HUDEP-2 (cell line): ENCODE measurements around the gene ATF5.
A peak's percentile ranks its signal among the peaks of the same experiment; 100 is the strongest.

ENCODE experiments used
- DNase-seq, 76 experiments: peaks; one replicate each; lab custom pipeline; 2025; ENCODE audit not compliant: unreplicated experiment in 76 of 76; lab: John Stamatoyannopoulos, UW

The ATF5 gene, protein sequence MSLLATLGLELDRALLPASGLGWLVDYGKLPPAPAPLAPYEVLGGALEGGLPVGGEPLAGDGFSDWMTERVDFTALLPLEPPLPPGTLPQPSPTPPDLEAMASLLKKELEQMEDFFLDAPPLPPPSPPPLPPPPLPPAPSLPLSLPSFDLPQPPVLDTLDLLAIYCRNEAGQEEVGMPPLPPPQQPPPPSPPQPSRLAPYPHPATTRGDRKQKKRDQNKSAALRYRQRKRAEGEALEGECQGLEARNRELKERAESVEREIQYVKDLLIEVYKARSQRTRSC

GRCh38 chr19:49929121-49929610, at the start of gene ATF5, which contains the start of gene NUP62:
Gene ATF5 (plus strand): TSS chr19:49929205. CDS start chr19:49930851, 1,646 bp downstream.
Gene NUP62 (minus strand): TSS chr19:49929504. CDS start chr19:49909807, 19,697 bp downstream.
- peak in 75 of 76 experiments; percentile 60 to 100 (median 92) for DNase-seq

GRCh38 chr19:49879243-49879963, 49.6 kb upstream of the ATF5 start:
- DNase-seq: peak in 1 of 76 experiments; percentile 23

DNA sequence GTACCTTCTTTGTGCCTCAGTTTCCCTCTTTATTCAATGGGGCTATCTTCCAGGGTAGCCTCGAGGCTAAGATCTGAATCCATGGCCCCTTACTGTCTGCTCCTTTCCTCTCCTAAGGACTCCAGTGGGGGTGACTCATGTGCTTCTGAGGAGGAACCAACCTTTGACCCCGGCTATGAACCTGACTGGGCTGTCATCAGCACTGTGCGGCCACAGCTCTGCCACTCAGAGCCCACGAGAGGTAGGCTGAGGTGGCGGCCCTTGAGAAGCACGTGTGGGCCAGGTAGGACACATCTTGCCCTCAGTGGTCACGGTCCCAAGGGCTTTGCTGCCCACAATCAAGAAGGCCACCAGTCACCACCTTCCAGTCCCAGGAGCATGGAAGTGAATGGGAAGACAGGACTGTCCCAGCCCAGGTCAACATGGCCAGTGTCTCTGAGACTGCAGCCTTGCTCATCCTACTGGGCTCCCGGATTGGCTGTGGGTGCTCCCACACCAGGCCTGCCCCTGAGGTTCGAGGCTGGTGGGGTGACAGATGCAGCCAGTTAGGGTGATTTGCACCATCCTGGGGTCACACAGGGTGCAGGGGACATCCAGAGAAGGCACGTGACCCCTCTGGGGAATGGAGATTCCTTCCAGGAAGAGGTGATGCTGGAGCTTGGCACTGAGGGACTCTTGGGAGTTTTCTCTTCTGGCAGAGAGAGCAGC, 48.7 kb upstream of the ATF5 start:
- DNase-seq: no peak

GRCh38 chr19:49881186-49881585, 47.8 kb upstream of the ATF5 start:
- no peak for DNase-seq

GRCh38 chr19:49881672-49882394, 47.2 kb upstream of the ATF5 start:
- peak in 1 of 76 experiments; percentile 10 for DNase-seq

DNA sequence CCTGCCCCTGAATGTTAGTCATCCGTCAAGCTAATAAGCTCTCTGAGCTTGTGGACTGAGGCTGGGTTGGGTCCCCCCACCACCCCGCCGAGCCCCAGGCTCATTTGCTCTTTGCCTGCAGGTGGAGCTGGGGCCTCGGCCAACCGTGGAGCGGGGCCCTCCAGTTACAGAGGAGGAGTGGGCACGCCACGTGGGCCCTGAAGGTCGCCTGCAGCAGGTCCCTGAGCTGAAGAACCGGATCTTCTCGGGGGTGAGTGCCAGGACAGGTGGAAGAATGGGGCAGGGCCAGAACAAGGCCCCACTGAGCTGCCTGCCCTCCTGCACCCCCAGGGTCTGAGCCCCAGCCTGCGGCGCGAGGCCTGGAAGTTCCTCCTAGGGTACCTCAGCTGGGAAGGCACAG, 46.4 kb upstream of the ATF5 start:
- no peak for DNase-seq

DNA sequence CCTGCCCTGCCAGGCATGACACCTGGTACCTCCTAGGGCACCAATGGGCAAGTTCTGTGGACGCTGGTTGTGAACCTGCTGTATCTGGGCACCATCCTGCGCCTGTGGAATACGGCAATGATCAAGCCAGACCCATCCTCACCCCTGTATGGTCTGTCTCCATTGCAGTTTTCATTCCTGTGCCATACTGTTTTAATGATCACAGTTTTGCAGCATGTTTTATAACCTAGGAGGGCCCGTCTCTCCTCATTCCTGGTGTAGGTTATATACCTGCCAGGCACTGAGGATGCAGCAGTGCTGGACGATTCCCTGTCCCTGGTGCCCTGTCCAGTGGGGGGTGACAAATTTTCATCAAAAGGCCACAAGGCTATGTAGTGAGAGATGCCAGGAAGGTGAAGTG, 45.9 kb upstream of the ATF5 start:
- no peak for DNase-seq

- DNase-seq: no peak
Measured at GRCh38 chr19:49884109-49884508, 44.9 kb upstream of the ATF5 start.

- DNase-seq: no peak
Measured at GRCh38 chr19:49884760-49885159, 44.2 kb upstream of the ATF5 start.

DNA sequence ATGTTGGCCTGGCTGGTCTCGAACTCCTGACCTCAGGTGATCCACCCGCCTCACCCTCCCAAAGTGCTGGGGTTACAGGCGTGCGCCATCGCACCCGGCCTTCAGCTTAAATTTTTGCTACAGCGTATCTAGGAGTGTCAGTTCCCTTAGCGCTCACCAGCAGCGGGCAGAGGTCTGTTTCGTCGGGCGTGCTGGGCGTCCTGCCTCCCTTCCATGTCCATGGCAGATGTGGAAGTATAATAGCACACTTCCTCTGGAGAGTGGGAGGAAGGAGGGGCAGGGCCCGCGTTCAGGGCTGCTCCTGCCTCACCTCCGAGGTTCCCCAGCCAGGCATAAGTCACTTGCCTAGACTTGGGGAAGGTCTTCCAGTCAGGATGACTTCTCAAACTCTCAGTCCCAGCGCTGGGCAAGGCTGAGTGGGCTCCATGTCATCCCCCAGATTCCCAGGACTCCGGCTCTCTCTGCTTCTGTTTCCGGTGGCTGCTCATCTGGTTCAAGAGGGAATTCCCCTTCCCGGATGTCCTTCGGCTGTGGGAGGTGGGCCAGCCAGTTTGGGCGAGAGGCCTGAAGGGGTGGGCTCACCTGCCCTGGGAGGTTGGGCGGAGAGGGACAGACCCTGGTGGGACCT, 41.9 kb upstream of the ATF5 start:
- no peak for DNase-seq

DNA sequence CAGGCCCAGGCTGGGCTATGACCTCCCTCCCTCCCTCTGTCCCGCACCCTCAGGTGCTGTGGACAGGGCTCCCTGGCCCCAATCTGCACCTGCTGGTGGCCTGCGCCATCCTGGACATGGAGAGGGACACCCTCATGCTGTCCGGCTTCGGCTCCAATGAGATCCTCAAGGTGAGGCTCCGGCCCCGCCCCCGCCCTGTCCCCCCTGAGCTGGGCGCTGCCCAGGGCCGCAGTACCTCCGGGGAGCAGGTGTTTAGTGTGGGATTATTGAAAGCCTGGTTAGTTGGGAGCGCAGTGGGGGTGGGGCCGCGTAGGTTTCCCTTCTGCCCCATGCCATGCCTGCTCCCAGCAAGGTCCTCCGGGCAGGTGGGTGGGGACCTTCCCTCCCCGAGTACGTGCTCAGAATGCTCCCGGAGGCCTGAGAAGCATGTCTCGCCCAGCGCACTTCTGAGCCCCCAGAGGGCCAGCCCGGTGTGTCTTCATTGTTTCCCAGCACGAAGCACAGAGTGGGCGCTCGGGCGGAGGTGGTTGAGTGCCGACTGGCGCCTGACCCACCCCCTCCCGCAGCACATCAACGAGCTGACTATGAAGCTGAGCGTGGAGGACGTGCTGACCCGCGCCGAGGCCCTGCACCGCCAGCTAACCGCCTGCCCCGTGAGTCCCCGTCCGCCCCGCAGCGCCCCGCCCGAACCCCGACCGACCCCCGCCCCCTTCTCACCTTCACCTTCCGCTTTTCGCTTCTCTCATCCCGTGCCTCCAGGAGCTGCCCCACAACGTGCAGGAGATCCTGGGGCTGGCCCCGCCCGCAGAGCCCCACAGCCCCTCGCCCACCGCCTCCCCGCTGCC, 41.1 kb upstream of the ATF5 start:
- no peak for DNase-seq

DNA sequence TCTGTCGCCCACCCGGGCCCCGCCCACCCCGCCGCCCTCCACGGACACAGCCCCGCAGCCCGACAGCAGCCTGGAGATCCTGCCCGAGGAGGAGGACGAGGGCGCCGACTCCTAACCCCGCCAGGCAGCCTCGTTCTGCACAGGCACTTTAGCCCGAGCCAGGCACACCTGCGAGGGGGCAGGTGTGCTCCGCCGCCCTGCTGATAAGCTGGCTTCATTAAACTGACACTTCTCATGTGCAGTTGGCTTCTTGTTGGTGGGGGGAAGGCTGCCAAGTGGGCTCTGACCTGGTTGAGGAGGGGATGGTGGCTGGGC, 40.5 kb upstream of the ATF5 start:
- no peak for DNase-seq

GRCh38 chr19:49889038-49889686, 39.8 kb upstream of the ATF5 start:
- DNase-seq: no peak

DNA sequence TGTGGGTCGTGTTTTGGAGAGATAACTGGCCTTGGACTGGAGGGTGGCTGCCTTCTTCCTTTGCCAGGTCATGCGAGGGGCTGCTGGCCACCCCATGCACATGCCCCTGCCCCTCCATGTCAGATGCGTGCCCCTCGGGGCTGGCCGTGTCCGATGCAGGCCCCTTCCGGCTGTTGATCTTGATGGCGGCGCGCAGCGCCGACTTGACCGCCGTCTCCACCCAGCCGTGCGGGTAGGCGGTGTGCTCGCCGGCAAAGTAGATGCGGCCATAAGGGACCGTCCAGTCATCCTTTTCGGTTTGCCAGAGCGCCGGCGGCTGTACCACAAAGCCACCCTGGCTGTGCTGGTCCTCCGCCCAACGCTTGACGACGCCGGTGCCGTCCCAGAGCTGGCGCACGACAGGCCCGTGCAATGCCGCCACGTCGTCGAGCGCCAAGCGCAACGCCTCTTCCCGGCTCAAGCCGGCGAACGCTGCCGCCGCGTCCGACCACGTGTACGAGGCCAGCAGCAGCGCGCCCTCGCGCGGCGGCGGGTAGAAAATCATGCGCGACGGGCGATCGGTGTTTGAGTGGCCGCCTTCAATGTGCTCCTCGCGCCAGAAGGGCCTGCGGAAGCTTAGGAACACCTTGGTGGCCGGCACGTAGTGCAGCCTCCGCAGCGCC, 39.2 kb upstream of the ATF5 start:
- peak in 72 of 76 experiments; percentile 23 to 98 (median 82) for DNase-seq

GRCh38 chr19:49890349-49891311, 38.4 kb upstream of the ATF5 start:
- peak in 58 of 76 experiments; percentile 16 to 98 (median 72) for DNase-seq

DNA sequence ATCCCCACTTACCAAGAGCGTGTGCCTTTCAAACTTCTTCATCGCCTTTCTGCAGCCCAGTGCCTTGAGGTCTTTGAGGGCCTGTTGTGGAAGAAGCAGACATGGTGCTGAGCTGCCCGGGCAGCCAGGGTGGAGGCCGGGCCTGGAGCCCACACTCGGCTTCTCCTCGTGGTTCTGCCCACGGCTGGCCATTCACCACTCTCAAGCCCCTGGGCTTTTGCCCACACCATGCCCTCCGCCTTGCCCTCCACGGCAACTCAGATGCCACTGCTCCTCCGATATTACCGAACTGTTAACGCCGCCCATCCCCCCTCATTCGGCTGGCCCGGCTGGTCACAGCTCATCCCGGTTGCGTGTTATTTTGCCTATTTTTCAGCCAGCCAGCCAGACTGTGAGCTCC, 37.6 kb upstream of the ATF5 start:
- DNase-seq: no peak

DNA sequence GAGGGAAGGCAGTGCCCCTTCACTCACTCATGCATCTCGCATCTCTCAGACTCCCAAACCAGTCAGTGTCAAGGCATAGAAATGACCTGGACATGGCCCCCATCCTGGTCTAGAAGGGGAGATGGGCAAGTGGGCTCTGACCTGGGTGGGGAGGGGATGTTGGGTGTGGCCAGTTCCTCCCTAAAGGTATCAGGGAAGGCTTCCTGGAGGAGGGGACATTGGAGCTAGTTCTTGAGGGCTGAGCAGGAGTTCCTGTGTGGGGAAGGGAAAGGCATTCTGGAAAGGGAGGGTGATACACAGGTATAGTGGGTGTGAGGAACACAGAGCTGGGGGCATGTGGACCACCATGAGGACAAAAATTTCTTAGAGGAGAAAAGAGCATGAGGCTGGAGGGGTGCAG, 36.3 kb upstream of the ATF5 start:
- DNase-seq: no peak
